Measurements from ENCODE around the gene ALB.

The ALB gene

GRCh38 chr4:73414936-73415271, 10.8 kb downstream of the ALB start:
- TF ChIP-seq CTCF (IDR thresholded peaks at IDR 0.05; ENCODE audit: insufficient read depth, low read depth, low read length, missing control alignments), result no peak
- DNase-seq (ENCODE audit: low read depth), result no peak
- no peak overlapping the region for H3K4me3 ChIP-seq (ENCODE audit: low read depth, low read length)

- DNase-seq (ENCODE audit: low read depth), result no peak
- H3K4me3 ChIP-seq (ENCODE audit: low read depth, low read length), result no peak overlapping the region
- TF ChIP-seq CTCF (IDR thresholded peaks at IDR 0.05; ENCODE audit: insufficient read depth, low read depth, low read length, missing control alignments), result no peak
Measured at GRCh38 chr4:73415807-73416238, 11.7 kb downstream of the ALB start.

- DNase-seq (ENCODE audit: low read depth), result no peak
- no peak overlapping the region for H3K4me3 ChIP-seq (ENCODE audit: low read depth, low read length)
- no peak for TF ChIP-seq CTCF (IDR thresholded peaks at IDR 0.05; ENCODE audit: insufficient read depth, low read depth, low read length, missing control alignments)
Measured at GRCh38 chr4:73416423-73417087, 12.5 kb downstream of the ALB start.

GRCh38 chr4:73417342-73417741, 13.3 kb downstream of the ALB start:
- no peak for TF ChIP-seq CTCF (IDR thresholded peaks at IDR 0.05; ENCODE audit: insufficient read depth, low read depth, low read length, missing control alignments)
- no peak overlapping the region for H3K4me3 ChIP-seq (ENCODE audit: low read depth, low read length)
- no peak for DNase-seq (ENCODE audit: low read depth)

GRCh38 chr4:73417973-73418372, 13.9 kb downstream of the ALB start:
- no peak overlapping the region for H3K4me3 ChIP-seq (ENCODE audit: low read depth, low read length)
- no peak for DNase-seq (ENCODE audit: low read depth)
- TF ChIP-seq CTCF (IDR thresholded peaks at IDR 0.05; ENCODE audit: insufficient read depth, low read depth, low read length, missing control alignments), result no peak

- no peak for TF ChIP-seq CTCF (IDR thresholded peaks at IDR 0.05; ENCODE audit: insufficient read depth, low read depth, low read length, missing control alignments)
- DNase-seq (ENCODE audit: low read depth), result no peak
- no peak overlapping the region for H3K4me3 ChIP-seq (ENCODE audit: low read depth, low read length)
Measured at GRCh38 chr4:73418677-73419076, 14.6 kb downstream of the ALB start.

Data from GM12865 (cell line).